ENCODE results near the gene SAPCD2.

Gene SAPCD2

DNA sequence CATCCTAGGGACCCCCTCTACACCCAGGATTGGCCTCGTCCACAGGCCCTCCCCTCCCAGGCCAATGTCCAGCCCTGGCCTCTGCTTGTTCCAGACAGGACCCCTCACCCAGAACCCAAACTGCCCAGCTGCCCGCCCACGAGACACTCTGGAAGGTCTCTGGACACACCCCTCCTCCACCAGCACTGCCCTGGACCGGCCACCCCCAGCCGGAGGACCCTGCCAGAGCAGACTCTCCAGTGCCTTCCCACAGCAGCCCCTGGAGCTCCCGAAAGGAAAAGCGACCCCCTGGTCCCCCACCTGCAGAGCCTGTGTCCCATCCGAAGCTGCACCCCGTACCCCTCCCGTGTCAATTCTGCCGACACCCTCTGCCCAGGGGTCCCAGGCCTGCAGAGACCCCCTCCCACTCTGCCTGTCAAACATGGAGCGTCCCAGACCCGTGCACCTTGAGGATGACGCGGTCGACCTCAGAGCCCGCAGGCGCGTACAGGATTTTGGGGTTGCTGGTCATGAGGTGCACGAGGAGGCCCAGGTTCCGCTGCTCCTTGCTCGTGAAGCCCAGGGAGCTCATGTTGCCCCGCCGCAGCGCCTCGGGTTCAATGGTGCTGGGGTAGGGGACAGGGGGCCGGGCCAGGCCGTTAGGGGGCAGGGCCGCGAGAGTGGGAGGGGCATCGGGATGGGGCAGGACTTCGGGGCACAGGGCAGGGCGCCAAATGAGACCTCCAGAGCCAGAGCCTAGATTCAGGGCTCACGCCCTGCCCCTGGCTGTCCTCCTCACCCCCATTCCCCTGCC, 50.3 kb downstream of the SAPCD2 start:
- DNase-seq (ENCODE audit: low spot score): no peak

- no peak for DNase-seq (ENCODE audit: low spot score)
Measured at GRCh38 chr9:137018761-137019559, 51.4 kb downstream of the SAPCD2 start.

- no peak for DNase-seq (ENCODE audit: low spot score)
Measured at GRCh38 chr9:137017791-137018497, 52.4 kb downstream of the SAPCD2 start.

- no peak for DNase-seq (ENCODE audit: low spot score)
Measured at GRCh38 chr9:137017071-137017470, 53.3 kb downstream of the SAPCD2 start.

DNA sequence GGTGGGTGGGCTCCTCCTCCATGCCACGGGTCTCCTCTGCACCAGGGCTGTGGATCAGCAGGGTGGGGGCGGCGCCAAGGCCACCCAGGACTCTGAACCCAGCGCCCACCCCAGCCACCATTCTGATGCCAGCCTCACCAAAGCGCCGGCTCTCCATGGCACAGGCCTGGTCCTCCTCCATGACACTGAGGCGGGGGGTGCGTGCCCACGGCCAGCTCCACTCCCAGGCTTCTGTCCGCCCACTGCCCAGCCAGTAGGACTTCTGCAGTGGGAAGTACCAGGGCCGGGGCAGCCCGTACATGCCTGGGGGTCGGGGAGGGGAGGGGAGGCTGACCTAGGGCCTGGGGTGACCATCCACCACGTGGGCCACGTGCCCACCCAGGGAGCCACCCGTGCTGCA, 53.9 kb downstream of the SAPCD2 start:
- no peak for DNase-seq (ENCODE audit: low spot score)

DNA sequence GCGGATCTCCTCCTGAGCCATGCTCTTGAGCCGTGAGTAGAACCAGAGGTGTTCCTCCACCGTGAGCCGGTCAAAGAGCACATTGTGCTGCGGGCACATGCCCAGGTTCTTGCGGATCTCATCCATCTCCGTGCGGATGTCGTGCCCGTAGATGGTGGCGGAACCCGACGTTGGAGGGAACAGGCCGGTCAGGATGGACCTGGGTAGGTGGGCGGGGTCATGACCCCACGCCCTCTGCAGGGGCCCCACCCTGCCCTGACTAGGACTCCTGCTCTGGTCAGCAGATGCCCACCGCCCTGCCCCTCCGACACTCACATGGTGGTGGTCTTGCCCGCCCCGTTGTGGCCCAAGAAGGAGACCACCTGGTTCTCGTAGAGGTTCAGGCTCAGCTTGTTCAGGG, 54.4 kb downstream of the SAPCD2 start:
- no peak for DNase-seq (ENCODE audit: low spot score)

DNA sequence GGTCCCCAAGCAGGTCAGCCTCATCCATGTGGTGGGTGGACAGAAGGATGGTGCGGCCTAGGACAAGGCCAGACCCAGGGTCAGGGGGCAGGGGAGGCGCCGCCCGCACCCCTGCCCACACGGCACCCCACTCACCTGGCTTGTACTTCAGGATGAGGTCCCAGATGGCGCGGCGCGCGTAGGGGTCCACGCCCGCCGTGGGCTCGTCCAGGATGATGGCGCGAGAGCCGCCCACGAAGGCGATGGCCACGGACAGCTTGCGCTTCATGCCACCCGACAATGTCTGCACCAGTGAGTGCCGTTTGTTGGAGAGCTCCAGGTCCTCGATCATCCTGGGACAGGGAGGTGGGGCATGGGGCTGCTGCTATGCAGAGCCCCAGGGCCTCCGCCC, 54.8 kb downstream of the SAPCD2 start:
- no peak for DNase-seq (ENCODE audit: low spot score)

GRCh38 chr9:137014776-137015539, 55.4 kb downstream of the SAPCD2 start:
- DNase-seq (ENCODE audit: low spot score): no peak

DNA sequence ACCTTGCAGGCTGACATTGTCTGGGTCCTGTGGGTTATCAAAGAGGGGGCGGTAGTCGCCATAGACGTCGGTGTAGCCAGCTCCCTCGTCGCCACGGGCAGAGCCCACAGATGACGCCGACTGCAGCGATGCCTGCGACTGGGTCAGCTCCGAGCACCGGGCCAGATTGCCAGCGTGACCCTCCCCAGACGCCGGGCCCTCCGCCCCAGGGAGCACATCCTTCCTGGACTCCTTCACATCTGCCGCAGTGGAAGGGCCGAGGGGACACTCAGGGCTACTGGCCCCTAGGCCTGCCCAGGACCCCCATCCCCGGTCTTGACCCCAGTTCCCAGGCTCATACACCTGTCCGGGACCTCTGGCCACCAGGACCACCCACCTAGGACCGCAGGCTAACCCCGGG, 56.2 kb downstream of the SAPCD2 start:
- DNase-seq (ENCODE audit: low spot score): no peak

DNA sequence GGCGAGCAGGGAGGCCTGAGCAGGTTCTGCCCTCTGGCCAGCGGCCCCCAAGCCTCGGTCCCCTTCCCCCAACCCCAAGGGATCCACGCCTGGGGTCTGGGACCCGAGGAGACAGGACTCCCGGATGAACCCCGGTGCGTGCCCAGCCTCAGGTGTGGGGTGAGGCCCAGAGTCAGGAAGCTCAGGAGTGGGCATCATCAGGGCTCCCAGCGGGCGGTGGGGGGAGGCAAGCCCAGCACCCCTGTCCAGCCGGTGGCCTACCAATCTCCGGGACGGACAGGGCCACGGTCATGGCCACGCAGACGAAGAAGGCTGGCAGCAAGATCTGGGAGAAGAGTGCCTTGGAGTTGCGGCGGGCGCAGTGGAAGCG, 56.8 kb downstream of the SAPCD2 start:
- DNase-seq (ENCODE audit: low spot score): no peak

DNA sequence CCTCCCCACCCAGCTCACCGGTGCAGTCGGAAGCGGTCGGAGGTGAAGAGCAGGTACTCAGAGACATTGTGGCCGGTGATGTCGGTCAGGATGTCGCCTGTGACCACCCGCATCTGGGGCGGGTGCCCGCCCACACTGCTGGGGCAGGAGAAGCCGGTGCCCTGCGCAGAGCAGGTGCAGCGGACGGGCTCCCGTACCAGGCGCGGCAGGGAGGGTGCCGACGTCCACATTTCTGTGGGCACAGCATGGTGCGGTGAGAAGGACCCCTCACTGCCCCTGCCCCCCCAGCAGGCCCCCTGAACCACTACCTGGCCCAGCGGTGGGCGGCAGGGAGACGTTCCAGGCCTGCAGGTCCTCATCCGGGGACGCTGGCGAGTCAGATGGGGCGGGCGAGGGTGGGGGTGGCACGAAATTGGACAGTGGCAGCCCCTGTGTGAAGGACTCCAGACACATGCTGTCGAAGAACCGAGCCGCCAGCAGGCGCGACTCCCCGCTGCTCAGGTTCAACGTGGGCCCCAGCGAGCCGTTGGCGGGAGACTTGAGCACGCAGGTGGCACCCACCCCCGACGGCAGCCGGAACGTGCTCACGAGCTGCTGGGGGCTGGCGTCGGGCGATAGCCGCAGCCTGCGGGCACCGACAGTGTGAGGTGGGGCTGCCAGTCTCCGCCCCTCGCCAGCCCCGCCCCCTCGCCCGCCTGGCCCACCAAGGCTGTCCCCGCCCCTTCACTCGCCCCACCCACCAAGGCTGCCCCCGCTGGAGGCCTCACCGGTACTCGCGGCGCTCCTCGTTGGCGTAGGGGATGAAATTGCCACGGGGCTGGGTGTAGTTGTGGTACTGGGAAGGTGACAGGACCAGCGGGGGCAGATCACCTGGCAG, 57.4 kb downstream of the SAPCD2 start:
- no peak for DNase-seq (ENCODE audit: low spot score)

Small RNA genes within 50 kb of the gene (small RNA-seq; reads per million reads assigned to genes)
- gene RF00153: 0 to 0.21 reads per million in 2 experiments

Measured in SK-N-DZ (cell line).